ENCODE data around the gene SOS2. TPM values are rescaled to one million over a fixed set of nuclear protein-coding genes. Genes with fewer than 3 reads are reported as not detected.
"Not testable (repeated sequence)": the region's sequence is repeated elsewhere in the genome, so short reads cannot be mapped to it uniquely, and the experiment has no call there.

Gene SOS2
- total and polyA plus RNA-seq, 2 donors (not counting 1 experiment from before 2014, with no cell fraction given): 16.1 to 23.8 TPM

- no peak overlapping the region for H3K4me3 ChIP-seq (replicated peaks in 1 of 4; ENCODE audit: control extremely low read depth in 1 of 4, insufficient read depth in 1 of 4, low read depth in 3 of 4, low read length in 4 of 4)
- TF ChIP-seq CTCF (conservative IDR thresholded peaks at IDR 0.05 in 1 of 2, IDR thresholded peaks at IDR 0.05 in 1 of 2; ENCODE audit: low read depth in 1 of 2, low read length in 2 of 2) (no peak), EZH2 (IDR thresholded peaks at IDR 0.05; ENCODE audit: low read length, missing control alignments) (no peak)
- H3K36me3 ChIP-seq (ENCODE audit: control insufficient read depth, insufficient read depth, low read length): no peaks in the 10 kb centered on the region
- peak in 1 of 2 donors; percentile 51 for DNase-seq (ENCODE audit: low read depth in 2 of 2)
- H3K4me1 ChIP-seq (ENCODE audit: control insufficient read depth, extremely low read depth, insufficient read depth, low read length): no peaks in the 10 kb centered on the region
- no peaks in the 10 kb centered on the region for H3K9me3 ChIP-seq (ENCODE audit: control insufficient read depth, insufficient read depth, low read depth, low read length)
- no peaks in the 10 kb centered on the region for H4K20me1 ChIP-seq (ENCODE audit: control insufficient read depth, extremely low read depth, insufficient read depth, low read length)
- H3K27me3 ChIP-seq (ENCODE audit: control insufficient read depth, insufficient read depth, low read length): no peaks in the 10 kb centered on the region
- H2AFZ ChIP-seq (ENCODE audit: low read length): no peak overlapping the region
- H3K9ac ChIP-seq (ENCODE audit: insufficient read depth, low read length): no peak overlapping the region
- no peak overlapping the region for H3K4me2 ChIP-seq (ENCODE audit: extremely low read depth, insufficient read depth, low read length)
- H3K27ac ChIP-seq (ENCODE audit: insufficient read depth, low read length): no peak overlapping the region
- no peaks in the 10 kb centered on the region for H3K79me2 ChIP-seq (ENCODE audit: control insufficient read depth, insufficient read depth, low read length)
These were observed 57.5 kb downstream of the SOS2 start for GRCh38 chr14:50173891-50174290.

GRCh38 chr14:50171895-50172294 is 59.5 kb downstream of the SOS2 start:
- H3K27ac ChIP-seq (ENCODE audit: insufficient read depth, low read length): no peak overlapping the region
- DNase-seq (ENCODE audit: low read depth in 2 of 2): no peak

GRCh38 chr14:50167381-50167780 is 64.0 kb downstream of the SOS2 start:
- not testable (repeated sequence) for H3K27ac ChIP-seq (ENCODE audit: insufficient read depth, low read length); H3K9me3 ChIP-seq (ENCODE audit: control insufficient read depth, insufficient read depth, low read depth, low read length); DNase-seq (ENCODE audit: low read depth in 2 of 2); H2AFZ ChIP-seq (ENCODE audit: low read length); H3K9ac ChIP-seq (ENCODE audit: insufficient read depth, low read length); H3K4me1 ChIP-seq (ENCODE audit: control insufficient read depth, extremely low read depth, insufficient read depth, low read length); H3K79me2 ChIP-seq (ENCODE audit: control insufficient read depth, insufficient read depth, low read length); H4K20me1 ChIP-seq (ENCODE audit: control insufficient read depth, extremely low read depth, insufficient read depth, low read length); H3K4me3 ChIP-seq (replicated peaks in 1 of 4; ENCODE audit: control extremely low read depth in 1 of 4, insufficient read depth in 1 of 4, low read depth in 3 of 4, low read length in 4 of 4); H3K36me3 ChIP-seq (ENCODE audit: control insufficient read depth, insufficient read depth, low read length); H3K4me2 ChIP-seq (ENCODE audit: extremely low read depth, insufficient read depth, low read length); H3K27me3 ChIP-seq (ENCODE audit: control insufficient read depth, insufficient read depth, low read length)

More at GRCh38 chr14:50171895-50172294, 59.5 kb downstream of the SOS2 start:
- no peak overlapping the region for H3K4me3 ChIP-seq (replicated peaks in 1 of 4; ENCODE audit: control extremely low read depth in 1 of 4, insufficient read depth in 1 of 4, low read depth in 3 of 4, low read length in 4 of 4)
- no peak overlapping the region for H2AFZ ChIP-seq (ENCODE audit: low read length)
- H3K27me3 ChIP-seq (ENCODE audit: control insufficient read depth, insufficient read depth, low read length): no peaks in the 10 kb centered on the region
- no peak overlapping the region for H3K9ac ChIP-seq (ENCODE audit: insufficient read depth, low read length)
- no peaks in the 10 kb centered on the region for H3K36me3 ChIP-seq (ENCODE audit: control insufficient read depth, insufficient read depth, low read length)
- H3K4me1 ChIP-seq (ENCODE audit: control insufficient read depth, extremely low read depth, insufficient read depth, low read length): no peaks in the 10 kb centered on the region
- no peaks in the 10 kb centered on the region for H3K79me2 ChIP-seq (ENCODE audit: control insufficient read depth, insufficient read depth, low read length)
- H4K20me1 ChIP-seq (ENCODE audit: control insufficient read depth, extremely low read depth, insufficient read depth, low read length): no peaks in the 10 kb centered on the region
- no peak for TF ChIP-seq EZH2 (IDR thresholded peaks at IDR 0.05; ENCODE audit: low read length, missing control alignments)
- TF ChIP-seq CTCF (conservative IDR thresholded peaks at IDR 0.05 in 1 of 2, IDR thresholded peaks at IDR 0.05 in 1 of 2; ENCODE audit: low read depth in 1 of 2, low read length in 2 of 2): no peak
- no peaks in the 10 kb centered on the region for H3K9me3 ChIP-seq (ENCODE audit: control insufficient read depth, insufficient read depth, low read depth, low read length)
- H3K4me2 ChIP-seq (ENCODE audit: extremely low read depth, insufficient read depth, low read length): no peak overlapping the region
